A549 treated with DMSO at 1 μM for 4 hours (cell line): ENCODE data around the gene C16orf74. TPM values are rescaled to one million over a fixed set of nuclear protein-coding genes. Genes with fewer than 3 reads are reported as not detected.

ENCODE experiments used
- total RNA-seq: library from RNA; stranded (reverse); fragments of 200-300 nt; extraction: Qiagen RNA extraction; gene quantifications from 5 replicates; pipeline ENCODE4 v1.2.3, GENCODE V29; 2022; ENCODE audit warnings: low read depth

The C16orf74 gene
- 12.2 to 16.5 TPM (median 15.1 TPM) in 5 replicates for total RNA-seq

DNA sequence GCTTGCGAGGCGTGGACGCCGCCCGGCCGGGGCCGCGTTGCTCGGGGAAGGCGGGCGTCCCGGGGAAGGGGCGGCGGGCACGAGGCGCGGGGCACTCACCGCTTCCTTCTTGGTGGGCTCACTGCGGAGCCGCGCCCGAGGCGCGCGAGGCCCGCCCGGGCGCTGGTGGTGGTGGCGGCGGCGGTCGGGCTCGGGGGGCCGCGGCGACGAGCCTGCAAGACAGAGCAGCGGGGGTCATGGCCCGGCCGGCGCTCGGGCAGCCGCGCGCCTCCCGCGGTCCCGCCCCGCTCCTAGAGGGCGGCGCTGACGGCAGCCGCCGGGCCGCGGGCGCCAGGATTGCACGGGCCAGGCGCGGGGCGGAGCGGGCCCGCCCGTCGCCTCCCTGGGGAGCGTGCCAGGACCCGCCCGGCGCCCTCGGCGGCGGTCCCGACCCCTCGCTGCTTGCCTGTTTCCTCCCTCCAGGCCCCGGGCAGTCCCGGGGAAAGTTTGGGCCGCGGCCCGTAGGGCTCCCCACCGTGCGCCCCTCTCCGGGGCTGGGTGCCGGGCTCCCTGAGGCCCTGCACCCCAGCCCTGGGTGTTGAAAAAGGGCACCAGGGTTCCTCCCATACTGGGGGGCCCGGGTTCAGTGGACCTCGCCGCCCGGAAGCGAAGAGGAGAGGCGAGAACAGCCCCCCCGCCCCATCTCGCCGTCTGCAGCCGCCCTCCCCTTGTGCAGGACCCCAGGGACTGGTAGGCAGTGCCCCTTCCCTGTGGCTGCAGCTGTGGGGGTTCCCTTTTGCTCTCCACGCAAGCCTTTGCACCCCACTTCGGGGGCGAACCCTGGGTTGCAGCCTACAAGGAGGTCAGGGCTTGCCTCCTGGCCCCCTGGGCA lies at the start of gene C16orf74:
C16orf74 (minus strand) TSS at position 270 of the 871 bp plus-strand sequence. CDS start 15,879 bp downstream, outside the sequence.

GRCh38 chr16:85799497-85800320 lies 48.8 kb upstream of the C16orf74 start, which contains the start of the genes COX4I1 and EMC8:
COX4I1 (plus strand) TSS chr16:85799695; CDS start chr16:85801206, 1,511 bp downstream.
EMC8 (minus strand) TSS chr16:85799544; CDS start chr16:85799295, 249 bp downstream.

DNA sequence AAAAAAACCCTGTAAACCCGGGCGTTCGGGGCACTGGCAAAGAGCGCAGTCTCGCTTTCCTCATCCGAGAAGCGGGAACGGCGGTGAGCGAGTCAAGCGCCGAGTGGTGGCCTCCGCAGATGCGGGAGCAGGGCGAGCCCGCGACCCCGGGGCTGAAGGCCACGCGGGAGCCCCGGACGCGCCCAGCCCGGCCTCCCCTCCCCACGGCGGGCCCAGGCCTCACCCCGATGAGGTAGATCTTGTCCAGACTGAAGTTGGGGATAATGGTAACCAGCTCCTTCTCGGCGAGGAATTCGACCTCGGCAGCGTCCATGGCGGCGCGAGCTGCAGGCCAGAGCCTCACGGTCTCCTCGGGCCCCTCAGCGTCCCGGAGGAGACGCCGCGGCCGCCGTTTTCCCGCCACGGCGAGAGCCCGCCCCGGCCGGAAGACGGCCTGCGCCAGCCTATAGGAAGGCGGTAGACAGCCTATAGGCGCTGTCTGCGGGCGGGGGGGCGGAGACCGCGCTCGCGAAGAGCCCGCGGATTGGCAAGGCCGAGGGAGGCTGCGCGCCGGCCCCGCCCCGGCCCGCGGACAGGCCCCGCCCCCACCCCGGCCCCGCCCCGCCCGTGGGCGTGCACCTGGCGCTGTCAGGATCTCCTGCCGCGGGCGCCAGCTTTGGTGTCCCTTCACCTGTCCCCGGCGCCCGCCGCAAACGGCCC lies 62.2 kb downstream of the C16orf74 start, which contains the start of gene GINS2:
GINS2 (minus strand) TSS at position 369 of the 699 bp plus-strand sequence; CDS start at position 313, 56 bp downstream.

Other genes starting within 250 kb of the C16orf74 start
- 21.1 to 23.7 TPM (median 22.6 TPM) in 5 replicates for gene GSE1, start 137.8 kb downstream of the C16orf74 start, total RNA-seq
- 29.3 to 31.9 TPM (median 31.3 TPM) in 5 replicates for gene GINS2, start 62.1 kb downstream of the C16orf74 start, total RNA-seq
- 53.3 to 75.5 TPM (median 70.1 TPM) in 5 replicates for gene EMC8, start 48.4 kb upstream of the C16orf74 start, total RNA-seq
- 761 to 794 TPM (median 776 TPM) in 5 replicates for gene COX4I1, start 48.6 kb upstream of the C16orf74 start, total RNA-seq
- 0.27 to 1.1 TPM (median 0.29 TPM) in 5 replicates for gene IRF8, start 148.1 kb upstream of the C16orf74 start, total RNA-seq